ENCODE data around the gene BRI3.

The BRI3 gene

DNA sequence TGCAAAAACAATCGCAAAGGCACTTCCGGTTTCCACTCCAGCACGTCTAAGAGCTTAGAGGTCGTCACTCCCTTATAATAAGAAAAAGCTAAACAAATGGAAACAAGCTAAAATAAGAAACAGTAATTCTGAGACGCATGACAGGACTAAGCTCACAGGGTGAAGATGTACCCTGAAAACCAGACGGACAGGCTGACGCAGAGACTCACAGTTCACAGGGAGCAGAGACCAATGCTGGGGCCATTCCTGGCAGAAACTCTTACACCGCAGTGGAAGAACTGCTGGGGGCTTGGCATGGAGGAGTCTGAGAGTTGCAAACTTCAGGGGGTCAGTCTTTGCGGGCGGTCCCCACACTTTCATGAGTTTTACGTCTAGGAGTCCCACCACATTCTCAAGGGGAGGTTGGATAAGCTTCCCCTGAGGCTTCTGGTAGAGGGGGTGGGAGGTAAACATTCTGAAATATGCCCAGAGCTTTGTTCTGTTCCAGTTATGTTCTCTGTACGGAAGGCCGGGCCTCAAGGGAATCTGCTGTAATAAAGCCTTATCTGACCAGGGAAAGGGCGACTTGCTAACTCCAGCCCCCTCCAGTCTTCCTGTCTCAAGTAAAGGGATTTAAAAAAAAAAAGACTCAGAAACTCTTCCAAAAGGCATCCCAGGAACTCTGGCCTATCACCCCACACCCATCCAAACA, 47.8 kb downstream of the BRI3 start:
- H3K27me3 ChIP-seq (ENCODE audit: control insufficient read depth in 1 of 2, insufficient read depth in 1 of 2, low read length in 2 of 2) = no peaks in the 10 kb centered on the region
- peak overlapping the region; percentile 9 to 59 for H2BK12ac ChIP-seq (ENCODE audit: low read length in 2 of 2)
- H3K9ac ChIP-seq (ENCODE audit: low read length) = peak overlapping the region; percentile 33
- H3K79me1 ChIP-seq (replicated peaks; ENCODE audit: low read length, poor library complexity, severe bottlenecking) = peaks cover 12% of the 10 kb centered on the region
- peak overlapping the region; percentile 50 for H2BK120ac ChIP-seq (ENCODE audit: low read depth, low read length)
- peak overlapping the region; percentile 92 for H4K8ac ChIP-seq (ENCODE audit: low read length)
- H3K36me3 ChIP-seq (ENCODE audit: control insufficient read depth in 1 of 2, insufficient read depth in 2 of 2, low read depth in 1 of 2, low read length in 2 of 2) = peaks cover 0 to 8% of the 10 kb centered on the region in 2 experiments
- H2BK15ac ChIP-seq (ENCODE audit: low read depth, poor library complexity, severe bottlenecking) = no peak overlapping the region
- peak overlapping the region; percentile 98 for H2BK5ac ChIP-seq (ENCODE audit: low read depth, low read length, poor library complexity, severe bottlenecking)
- H3K4ac ChIP-seq (ENCODE audit: low read depth in 1 of 2, low read length in 2 of 2) = peak overlapping the region; percentile 19 to 20
- H3K18ac ChIP-seq (ENCODE audit: low read depth in 1 of 2, low read length in 2 of 2) = peak overlapping the region; percentile 26 to 46
- H4K91ac ChIP-seq (ENCODE audit: low read length) = peak overlapping the region; percentile 48
- H3K4me1 ChIP-seq (ENCODE audit: control insufficient read depth, insufficient read depth, low read depth, low read length) = peaks cover 16% of the 10 kb centered on the region
- no peaks in the 10 kb centered on the region for H3K9me3 ChIP-seq (ENCODE audit: control insufficient read depth, low read length)
- H3K4me3 ChIP-seq (ENCODE audit: insufficient read depth in 1 of 2, low read depth in 1 of 2, low read length in 2 of 2) = no peak overlapping the region
- no peak overlapping the region for H3K23ac ChIP-seq (ENCODE audit: low read length in 2 of 2)
- peak overlapping the region; percentile 52 for H3K4me2 ChIP-seq (ENCODE audit: low read length, poor library complexity, severe bottlenecking)
- H3K27ac ChIP-seq (ENCODE audit: low read length, poor library complexity, severe bottlenecking) = peak overlapping the region; percentile 96
- H2AFZ ChIP-seq (ENCODE audit: low read depth, low read length) = peak overlapping the region; percentile 55
- H2AK5ac ChIP-seq (ENCODE audit: low read length, severe bottlenecking) = peak overlapping the region; percentile 88
- H3K14ac ChIP-seq (ENCODE audit: low read length in 2 of 2) = peak overlapping the region in 1 of 2 experiments; percentile 9
- 56% methylated on average over 13 of the region's 14 CpGs for WGBS
- DNase-seq = peak; percentile 60

DNA sequence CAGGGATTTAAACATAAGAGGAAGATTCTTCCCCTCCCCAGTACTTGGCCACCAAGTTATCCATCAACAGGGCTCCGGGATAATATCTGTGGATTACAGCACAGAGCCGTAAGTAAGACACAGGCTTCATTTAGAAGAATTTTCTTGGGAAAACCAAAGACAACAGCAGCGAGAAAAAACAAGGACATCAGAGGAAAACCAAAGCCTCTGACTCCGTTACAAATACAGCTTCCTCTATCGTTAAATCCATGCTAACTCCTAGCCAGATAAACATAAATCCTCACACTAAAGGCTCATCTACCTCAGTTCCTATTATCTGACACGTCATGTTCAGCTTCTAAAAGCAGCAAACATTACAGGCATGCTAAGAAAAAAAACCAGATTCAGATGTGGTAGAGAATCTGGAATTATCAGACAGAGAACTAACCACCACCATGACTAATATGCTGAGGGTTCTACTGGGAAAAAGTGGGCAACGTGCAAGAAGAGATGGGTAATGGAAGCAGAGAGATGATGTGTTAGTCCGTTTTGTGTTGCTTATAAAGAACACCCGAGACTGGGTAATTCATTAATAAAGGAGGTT, 48.4 kb downstream of the BRI3 start:
- Histone ChIP-seq H3K18ac (ENCODE audit: low read depth in 1 of 2, low read length in 2 of 2) (no peak overlapping the region), H2BK12ac (ENCODE audit: low read length in 2 of 2) (no peak overlapping the region), H2BK15ac (ENCODE audit: low read depth, poor library complexity, severe bottlenecking) (no peak overlapping the region), H3K23ac (ENCODE audit: low read length in 2 of 2) (no peak overlapping the region), H3K27me3 (ENCODE audit: control insufficient read depth in 1 of 2, insufficient read depth in 1 of 2, low read length in 2 of 2) (no peaks in the 10 kb centered on the region), H3K4ac (ENCODE audit: low read depth in 1 of 2, low read length in 2 of 2) (no peak overlapping the region), H2BK5ac (ENCODE audit: low read depth, low read length, poor library complexity, severe bottlenecking) (peak overlapping the region; percentile 98), H3K4me2 (ENCODE audit: low read length, poor library complexity, severe bottlenecking) (peak overlapping the region; percentile 49), H3K4me3 (ENCODE audit: insufficient read depth in 1 of 2, low read depth in 1 of 2, low read length in 2 of 2) (no peak overlapping the region), H2AFZ (ENCODE audit: low read depth, low read length) (no peak overlapping the region), H3K14ac (ENCODE audit: low read length in 2 of 2) (no peak overlapping the region), H3K27ac (ENCODE audit: low read length, poor library complexity, severe bottlenecking) (peak overlapping the region; percentile 96), H4K91ac (ENCODE audit: low read length) (no peak overlapping the region), H3K36me3 (ENCODE audit: control insufficient read depth in 1 of 2, insufficient read depth in 2 of 2, low read depth in 1 of 2, low read length in 2 of 2) (peaks cover 0 to 8% of the 10 kb centered on the region in 2 experiments), H4K8ac (ENCODE audit: low read length) (no peak overlapping the region), H2AK5ac (ENCODE audit: low read length, severe bottlenecking) (peak overlapping the region; percentile 70), H3K4me1 (ENCODE audit: control insufficient read depth, insufficient read depth, low read depth, low read length) (peaks cover 16% of the 10 kb centered on the region), H3K79me1 (replicated peaks; ENCODE audit: low read length, poor library complexity, severe bottlenecking) (peaks cover 11% of the 10 kb centered on the region), H2BK120ac (ENCODE audit: low read depth, low read length) (no peak overlapping the region), H3K9ac (ENCODE audit: low read length) (peak overlapping the region; percentile 33), H3K9me3 (ENCODE audit: control insufficient read depth, low read length) (no peaks in the 10 kb centered on the region)
- DNase-seq = peak; percentile 79
- WGBS = 62% methylated on average over 8 of the region's 9 CpGs

DNA sequence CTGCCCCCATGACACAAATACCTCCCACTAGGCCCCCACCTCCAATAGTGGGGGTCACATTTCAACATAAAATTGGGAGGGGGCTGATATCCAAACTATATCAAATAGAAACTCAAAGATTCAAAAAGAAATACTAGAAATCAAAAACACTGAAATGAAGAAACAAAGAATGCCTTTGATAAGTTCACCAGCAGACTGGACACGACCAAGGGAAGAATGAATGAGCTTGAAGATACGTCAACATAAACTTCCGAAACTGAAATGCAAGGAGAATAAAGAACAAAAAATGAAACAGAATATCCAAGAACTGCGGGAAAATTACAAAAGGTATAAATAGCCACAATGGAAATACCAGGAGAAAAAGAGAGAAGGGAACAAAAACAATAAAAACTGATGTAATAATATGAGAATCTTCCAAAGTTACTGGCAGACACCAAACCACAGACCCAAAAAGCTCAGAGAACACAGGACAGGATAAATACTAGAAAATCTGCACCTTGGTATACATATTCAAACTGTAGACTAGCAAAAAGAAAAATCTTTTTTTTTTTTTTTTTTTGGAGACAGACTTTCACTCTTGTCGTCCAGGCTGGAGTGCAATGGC, 49.5 kb downstream of the BRI3 start:
- H3K36me3 ChIP-seq (ENCODE audit: control insufficient read depth in 1 of 2, insufficient read depth in 2 of 2, low read depth in 1 of 2, low read length in 2 of 2) = peaks cover 0 to 4% of the 10 kb centered on the region in 2 experiments
- H4K8ac ChIP-seq (ENCODE audit: low read length) = no peak overlapping the region
- no peak overlapping the region for H2BK12ac ChIP-seq (ENCODE audit: low read length in 2 of 2)
- H3K14ac ChIP-seq (ENCODE audit: low read length in 2 of 2) = no peak overlapping the region
- H3K9me3 ChIP-seq (ENCODE audit: control insufficient read depth, low read length) = no peaks in the 10 kb centered on the region
- no peak overlapping the region for H2BK15ac ChIP-seq (ENCODE audit: low read depth, poor library complexity, severe bottlenecking)
- DNase-seq = no peak
- H3K4ac ChIP-seq (ENCODE audit: low read depth in 1 of 2, low read length in 2 of 2) = no peak overlapping the region
- H2AFZ ChIP-seq (ENCODE audit: low read depth, low read length) = no peak overlapping the region
- H3K27me3 ChIP-seq (ENCODE audit: control insufficient read depth in 1 of 2, insufficient read depth in 1 of 2, low read length in 2 of 2) = no peaks in the 10 kb centered on the region
- no peak overlapping the region for H3K4me3 ChIP-seq (ENCODE audit: insufficient read depth in 1 of 2, low read depth in 1 of 2, low read length in 2 of 2)
- 97% methylated on average over 4 of the region's 5 CpGs for WGBS
- H3K27ac ChIP-seq (ENCODE audit: low read length, poor library complexity, severe bottlenecking) = peak overlapping the region; percentile 96
- no peak overlapping the region for H3K4me2 ChIP-seq (ENCODE audit: low read length, poor library complexity, severe bottlenecking)
- no peak overlapping the region for H3K18ac ChIP-seq (ENCODE audit: low read depth in 1 of 2, low read length in 2 of 2)
- H2AK5ac ChIP-seq (ENCODE audit: low read length, severe bottlenecking) = peak overlapping the region; percentile 84
- H4K91ac ChIP-seq (ENCODE audit: low read length) = no peak overlapping the region
- no peak overlapping the region for H3K23ac ChIP-seq (ENCODE audit: low read length in 2 of 2)
- H3K79me1 ChIP-seq (replicated peaks; ENCODE audit: low read length, poor library complexity, severe bottlenecking) = peaks cover 9% of the 10 kb centered on the region
- H3K4me1 ChIP-seq (ENCODE audit: control insufficient read depth, insufficient read depth, low read depth, low read length) = peaks cover 12% of the 10 kb centered on the region
- H2BK5ac ChIP-seq (ENCODE audit: low read depth, low read length, poor library complexity, severe bottlenecking) = no peak overlapping the region
- H3K9ac ChIP-seq (ENCODE audit: low read length) = no peak overlapping the region
- H2BK120ac ChIP-seq (ENCODE audit: low read depth, low read length) = no peak overlapping the region

DNA sequence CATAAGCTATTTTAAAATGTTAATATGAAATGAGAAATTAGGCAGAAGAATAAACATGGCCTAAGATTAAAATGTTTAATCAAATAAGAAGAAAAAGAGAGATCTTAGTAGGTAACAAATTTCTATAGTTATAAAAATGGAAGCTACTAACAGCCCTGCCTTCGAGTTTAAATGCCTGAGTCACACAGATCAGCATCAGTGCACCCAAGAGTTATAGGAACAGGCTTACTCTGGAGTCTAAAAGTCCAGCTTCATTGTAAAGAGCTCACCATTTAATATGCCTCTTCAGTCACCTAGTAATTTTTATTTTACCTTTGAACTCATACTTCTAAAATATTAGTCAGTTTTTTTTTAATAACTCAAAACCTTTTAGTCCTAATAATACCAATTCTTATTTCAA, 52.6 kb downstream of the BRI3 start:
- no peak overlapping the region for H3K4me3 ChIP-seq (ENCODE audit: insufficient read depth in 1 of 2, low read depth in 1 of 2, low read length in 2 of 2)

More for the DNA sequence above, 52.6 kb downstream of the BRI3 start:
- 89% methylated on average over 1 of the region's 1 CpG for WGBS
- H2AK5ac ChIP-seq (ENCODE audit: low read length, severe bottlenecking) = no peak overlapping the region
- no peak overlapping the region for H3K14ac ChIP-seq (ENCODE audit: low read length in 2 of 2)
- H3K18ac ChIP-seq (ENCODE audit: low read depth in 1 of 2, low read length in 2 of 2) = no peak overlapping the region
- no peak overlapping the region for H2BK12ac ChIP-seq (ENCODE audit: low read length in 2 of 2)
- peaks cover 6% of the 10 kb centered on the region for H3K4me1 ChIP-seq (ENCODE audit: control insufficient read depth, insufficient read depth, low read depth, low read length)
- no peak overlapping the region for H2AFZ ChIP-seq (ENCODE audit: low read depth, low read length)
- no peak overlapping the region for H3K23ac ChIP-seq (ENCODE audit: low read length in 2 of 2)
- peaks cover 0 to 6% of the 10 kb centered on the region in 2 experiments for H3K36me3 ChIP-seq (ENCODE audit: control insufficient read depth in 1 of 2, insufficient read depth in 2 of 2, low read depth in 1 of 2, low read length in 2 of 2)
- H2BK15ac ChIP-seq (ENCODE audit: low read depth, poor library complexity, severe bottlenecking) = no peak overlapping the region
- no peak overlapping the region for H4K91ac ChIP-seq (ENCODE audit: low read length)
- H3K4me2 ChIP-seq (ENCODE audit: low read length, poor library complexity, severe bottlenecking) = no peak overlapping the region
- H3K4ac ChIP-seq (ENCODE audit: low read depth in 1 of 2, low read length in 2 of 2) = no peak overlapping the region
- no peak for DNase-seq
- peaks cover 13% of the 10 kb centered on the region for H3K79me1 ChIP-seq (replicated peaks; ENCODE audit: low read length, poor library complexity, severe bottlenecking)
- H2BK5ac ChIP-seq (ENCODE audit: low read depth, low read length, poor library complexity, severe bottlenecking) = no peak overlapping the region
- no peak overlapping the region for H2BK120ac ChIP-seq (ENCODE audit: low read depth, low read length)
- H3K27ac ChIP-seq (ENCODE audit: low read length, poor library complexity, severe bottlenecking) = no peak overlapping the region
- no peaks in the 10 kb centered on the region for H3K27me3 ChIP-seq (ENCODE audit: control insufficient read depth in 1 of 2, insufficient read depth in 1 of 2, low read length in 2 of 2)
- no peak overlapping the region for H4K8ac ChIP-seq (ENCODE audit: low read length)
- no peaks in the 10 kb centered on the region for H3K9me3 ChIP-seq (ENCODE audit: control insufficient read depth, low read length)
- H3K9ac ChIP-seq (ENCODE audit: low read length) = peak overlapping the region; percentile 43
